H9 (cell line): ENCODE data around the gene B3GALT5. TPM values are rescaled to one million over a fixed set of nuclear protein-coding genes. Genes with fewer than 3 reads are reported as not detected.

Source experiments
- DNase-seq: peaks from one replicate; pipeline ENCODE4 v3.0.0-alpha.2; 2017
- H2AFZ ChIP-seq: one replicate; pipeline ENCODE4 v1.6.1; 2013; ENCODE audit warnings: mild to moderate bottlenecking, low read length, control low read depth, moderate library complexity
- H2AK5ac ChIP-seq: 2 replicates; pipeline ENCODE4 v1.6.1; 2013; ENCODE audit warnings: low read length, control low read depth, mixed read lengths; ENCODE audit not compliant: insufficient read length
- H2BK120ac ChIP-seq: one replicate; pipeline ENCODE4 v1.6.1; 2013; ENCODE audit warnings: low read depth, mild to moderate bottlenecking, low read length, control low read depth, inconsistent platforms; ENCODE audit not compliant: poor library complexity, severe bottlenecking
- H2BK12ac ChIP-seq: 2 replicates; pipeline ENCODE4 v1.6.1; 2013; ENCODE audit warnings: low read length, control low read depth, mixed read lengths, low read depth; ENCODE audit not compliant: insufficient read length
- H2BK15ac ChIP-seq: 2 replicates; pipeline ENCODE4 v1.6.1; 2013; ENCODE audit warnings: low read depth, low read length, control low read depth
- H2BK20ac ChIP-seq: one replicate; pipeline ENCODE4 v1.6.1; 2013; ENCODE audit warnings: low read depth, mild to moderate bottlenecking, low read length, control low read depth, inconsistent platforms; ENCODE audit not compliant: poor library complexity, severe bottlenecking
- H2BK5ac ChIP-seq: 2 replicates; pipeline ENCODE4 v1.6.1; 2013; ENCODE audit warnings: low read length, control low read depth, mixed read lengths; ENCODE audit not compliant: insufficient read length
- H3K14ac ChIP-seq: 2 replicates; pipeline ENCODE4 v1.6.1; 2013; ENCODE audit warnings: low read length, control low read depth; ENCODE audit not compliant: insufficient read depth
- H3K18ac ChIP-seq: 2 replicates; pipeline ENCODE4 v1.6.1; 2013; ENCODE audit warnings: low read depth, mild to moderate bottlenecking, mixed read lengths, low read length, control low read depth; ENCODE audit not compliant: insufficient read length
- H3K23ac ChIP-seq: 2 replicates; pipeline ENCODE4 v1.6.1; 2013; ENCODE audit warnings: low read length, control low read depth, mixed read lengths, low read depth; ENCODE audit not compliant: insufficient read length
- H3K23me2 ChIP-seq: 2 replicates; pipeline ENCODE4 v1.6.1; 2013; ENCODE audit warnings: low read depth, mild to moderate bottlenecking, mixed read lengths, low read length, control low read depth; ENCODE audit not compliant: insufficient read length, poor library complexity, severe bottlenecking
- H3K27ac ChIP-seq: 2 replicates; pipeline ENCODE4 v1.5.1; 2013; ENCODE audit warnings: low read length, control low read depth, mixed read lengths, low read depth; ENCODE audit not compliant: insufficient read length
- H3K27me3 ChIP-seq: 2 replicates; pipeline ENCODE4 v1.6.1; 2013; ENCODE audit warnings: low read length, control low read depth, inconsistent platforms; ENCODE audit not compliant: insufficient read depth
- H3K4ac ChIP-seq: 2 replicates; pipeline ENCODE4 v1.6.1; 2013; ENCODE audit warnings: low read depth, mild to moderate bottlenecking, control low read depth, inconsistent platforms, low read length, moderate library complexity
- H3K4me1 ChIP-seq: 2 replicates; pipeline ENCODE4 v1.6.1; 2013; ENCODE audit warnings: low read length, control low read depth, inconsistent platforms; ENCODE audit not compliant: insufficient read depth
- H3K4me2 ChIP-seq: 2 replicates; pipeline ENCODE4 v1.6.1; 2013; ENCODE audit warnings: low read length, control low read depth, mixed read lengths; ENCODE audit not compliant: insufficient read length, insufficient read depth
- H3K56ac ChIP-seq: 2 replicates; pipeline ENCODE4 v1.6.1; 2013; ENCODE audit warnings: low read depth, mild to moderate bottlenecking, mixed read lengths, low read length, control low read depth; ENCODE audit not compliant: insufficient read length
- H3K79me1 ChIP-seq: 2 replicates; pipeline ENCODE4 v1.6.1; 2013; ENCODE audit warnings: low read depth, mild to moderate bottlenecking, moderate library complexity, low read length, control low read depth, inconsistent platforms; ENCODE audit not compliant: insufficient read depth, poor library complexity, severe bottlenecking
- H3K79me2 ChIP-seq: 2 replicates; pipeline ENCODE4 v1.6.1; 2013; ENCODE audit warnings: low read length, control low read depth, inconsistent platforms; ENCODE audit not compliant: insufficient read depth
- H3K9ac ChIP-seq: 2 replicates; pipeline ENCODE4 v1.6.1; 2013; ENCODE audit warnings: low read length, control low read depth, mixed read lengths; ENCODE audit not compliant: insufficient read length; ENCODE audit errors: extremely low read depth
- H3K9me3 ChIP-seq: one replicate; pipeline ENCODE4 v1.6.1; 2013; ENCODE audit warnings: low read depth, low read length, inconsistent platforms; ENCODE audit not compliant: control insufficient read depth
- H3T11ph ChIP-seq: one replicate; pipeline ENCODE4 v1.6.1; 2013; ENCODE audit warnings: mild to moderate bottlenecking, low read length, control low read depth, inconsistent platforms
- H4K20me1 ChIP-seq: one replicate; pipeline ENCODE4 v1.6.1; 2013; ENCODE audit not compliant: control insufficient read depth, insufficient read length, insufficient read depth
- H4K5ac ChIP-seq: 2 replicates; pipeline ENCODE4 v1.6.1; 2013; ENCODE audit warnings: low read depth, mild to moderate bottlenecking, mixed read lengths, low read length, control low read depth; ENCODE audit not compliant: insufficient read length
- H4K8ac ChIP-seq: replicated peaks from 2 replicates; pipeline ENCODE4 v1.6.1; 2013; ENCODE audit warnings: low read length, control low read depth, mixed read lengths, low read depth; ENCODE audit not compliant: insufficient read length
- H4K91ac ChIP-seq: 2 replicates; pipeline ENCODE4 v1.6.1; 2013; ENCODE audit warnings: low read depth, mild to moderate bottlenecking, moderate library complexity, mixed read lengths, low read length, control low read depth; ENCODE audit not compliant: insufficient read length
- H3K27ac Mint-ChIP-seq, 3 experiments: 2 replicates in 2 of 3; 3 replicates in 1 of 3; pipeline ENCODE4 v1.8.0; 2020 to 2021; ENCODE audit warnings: mixed read lengths in 3 of 3, mild to moderate bottlenecking in 1 of 3, moderate library complexity in 1 of 3
- H3K27me3 Mint-ChIP-seq: 2 replicates; pipeline ENCODE4 v1.8.0; 2021; ENCODE audit warnings: low read depth, mild to moderate bottlenecking, moderate library complexity, mixed read lengths
- H3K36me3 Mint-ChIP-seq, 3 experiments: 2 replicates in 2 of 3; 3 replicates in 1 of 3; pipeline ENCODE4 v1.8.0; 2020 to 2021; ENCODE audit warnings: low read depth in 3 of 3, mixed read lengths in 3 of 3; ENCODE audit not compliant: insufficient read depth in 1 of 3
- H3K4me1 Mint-ChIP-seq, 2 experiments: 2 replicates each; pipeline ENCODE4 v1.8.0; 2020; ENCODE audit warnings: mixed read lengths in 2 of 2
- H3K4me3 Mint-ChIP-seq, 2 experiments: 2 replicates in 1 of 2; 3 replicates in 1 of 2; pipeline ENCODE4 v1.8.0; 2020 to 2021; ENCODE audit warnings: mild to moderate bottlenecking in 2 of 2, mixed read lengths in 2 of 2, moderate library complexity in 1 of 2
- H3K9me3 Mint-ChIP-seq, 2 experiments: 2 replicates in 1 of 2; 3 replicates in 1 of 2; pipeline ENCODE4 v1.8.0; 2020; ENCODE audit warnings: mild to moderate bottlenecking in 2 of 2, mixed read lengths in 2 of 2, moderate library complexity in 1 of 2
- CTCF ChIP-seq: fragments of 200-600 bp; sonication (generic); conservative IDR thresholded peaks from 3 replicates; pipeline ENCODE4 v1.8.0; 2021; ENCODE audit warnings: antibody characterized with exemption, mild to moderate bottlenecking
- WGBS: extraction: QIAGEN DNeasy Blood & Tissue Kit; methylation state at CpG from one replicate; pipeline ENCODE4 v1.1.7; 2013; ENCODE audit warnings: missing lambda C conversion rate, low lambda C conversion rate, mixed read lengths; ENCODE audit not compliant: insufficient read length; ENCODE audit errors: extremely low coverage; 5-methylcytosine and 5-hydroxymethylcytosine counted together
- total RNA-seq: library from RNA; stranded (reverse); gene quantifications from 2 replicates; pipeline ENCODE4 v1.2.1, GENCODE V29; 2021

B3GALT5 gene
- total RNA-seq, 1 experiment from 2014 or later = 24.7 TPM

GRCh38 chr21:39640754-39641153 is 28.0 kb downstream of the B3GALT5 start:
- Histone ChIP-seq H3K9me3 (no peaks in the 10 kb centered on the region), H3K27ac (no peak overlapping the region), H3K23me2 (no peaks in the 10 kb centered on the region), H3K56ac (no peak overlapping the region), H2BK5ac (no peak overlapping the region), H2BK120ac (no peak overlapping the region), H4K8ac (no peak overlapping the region), H3K4me2 (no peak overlapping the region), H4K91ac (no peak overlapping the region), H2AK5ac (no peak overlapping the region), H3K79me1 (no peaks in the 10 kb centered on the region), H3K4ac (no peak overlapping the region), H3K23ac (no peak overlapping the region), H4K20me1 (no peaks in the 10 kb centered on the region), H3K18ac (no peak overlapping the region), H3K14ac (no peak overlapping the region), H3K9ac (no peak overlapping the region), H3K4me1 (peaks cover 44% of the 10 kb centered on the region), H2BK12ac (no peak overlapping the region), H3K27me3 (no peaks in the 10 kb centered on the region), H3T11ph (no peak overlapping the region), H4K5ac (no peak overlapping the region), H3K79me2 (peaks cover 22% of the 10 kb centered on the region; the same call in 1 of the 2 replicates), H2BK20ac (no peak overlapping the region), H2AFZ (no peak overlapping the region), H2BK15ac (no peak overlapping the region)
- H3K27me3 Mint-ChIP-seq = no peaks in the 10 kb centered on the region
- H3K27ac Mint-ChIP-seq = peak overlapping the region in 2 of 3 experiments; percentile 45 to 71; a peak in 4 of 7 replicates
- no peak overlapping the region for H3K4me3 Mint-ChIP-seq
- peaks cover 84 to 89% of the 10 kb centered on the region in 2 experiments for H3K4me1 Mint-ChIP-seq
- no CpG with 5 or more reads among the region's 4 CpGs for WGBS
- DNase-seq = peak; percentile 20
- H3K36me3 Mint-ChIP-seq = peaks cover 7 to 16% (median 9%) of the 10 kb centered on the region in 3 experiments
- no peak for TF ChIP-seq CTCF
- H3K9me3 Mint-ChIP-seq = no peaks in the 10 kb centered on the region; a peak in 1 of 5 replicates
